HCT116 (cell line): ENCODE measurements around the gene HMCN2. TPM values are rescaled to one million over a fixed set of nuclear protein-coding genes. Genes with fewer than 3 reads are reported as not detected.

Source experiments
- ATAC-seq: fragments of 200-7000 bp; cut with Tn5 transposase; 2 replicates; pipeline ENCODE4 v1.9.1; 2020; ENCODE audit warnings: mild to moderate bottlenecking, moderate library complexity
- BruUV-seq: library from RNA; stranded (reverse); fragments of 400-500 nt; replicated peaks from 2 replicates; lab custom pipeline; 2021; lab: Mats Ljungman, UMichigan
- CTCF ChIA-PET: fragments of 300-600 bp; sonication (Branson Sonifier 250); formaldehyde crosslinking; loops from one replicate; lab custom pipeline; 2021; ENCODE audit warnings: antibody characterized with exemption; lab: Charles Lee
- POLR2A ChIA-PET: fragments of 300-600, 350-600 bp; sonication (Branson Sonifier 250); formaldehyde crosslinking; loops from one replicate; lab custom pipeline; 2021; ENCODE audit warnings: antibody characterized with exemption; lab: Charles Lee
- RAD21 ChIA-PET, 2 experiments: fragments of 300-600 bp; sonication (Branson Sonifier 250); formaldehyde crosslinking; loops; one replicate each; lab custom pipeline; 2023; ENCODE audit warnings: low total read pairs in 2 of 2; ENCODE audit not compliant: uncharacterized antibody in 2 of 2, unreplicated experiment in 2 of 2, low non-redundant PET in 1 of 2; lab: Charles Lee
- DNase-seq: peaks from one replicate; pipeline ENCODE4 v3.0.0-alpha.2; 2010; ENCODE audit warnings: low read depth, low spot score
- H2AFZ ChIP-seq: fragments of 200-600 bp; shearing (Covaris generic), sonication (generic); 2 replicates; pipeline ENCODE4 v1.6.1; 2017; ENCODE audit warnings: low read depth, mixed run types, mixed read lengths, antibody characterized with exemption, low read length; ENCODE audit not compliant: poor library complexity, severe bottlenecking
- H3K27ac ChIP-seq: 2 replicates; pipeline ENCODE4 v1.5.1; 2012; ENCODE audit warnings: low read depth, low read length
- H3K27me3 ChIP-seq: fragments of 200-600 bp; sonication (generic); 2 replicates; pipeline ENCODE4 v1.6.1; 2016; ENCODE audit warnings: mixed run types, low read length, mixed read lengths; ENCODE audit not compliant: insufficient read depth
- H3K36me3 ChIP-seq, 2 experiments: fragments of 200-500 bp in 1 of 2; fragments of 200-600 bp in 1 of 2; sonication (Bioruptor generic) in 1 of 2; sonication (generic) in 1 of 2; 2 replicates each; pipeline versions ENCODE4 v1.5.1 to v1.6.1; 2014 to 2016; ENCODE audit warnings: low read length in 2 of 2, inconsistent platforms in 1 of 2, mixed read lengths in 1 of 2, mixed run types in 1 of 2; ENCODE audit not compliant: insufficient read depth in 2 of 2, control insufficient read depth in 1 of 2
- H3K4me1 ChIP-seq, 2 experiments: fragments of 200-600 bp in 1 of 2; sonication (generic) in 1 of 2; 2 replicates each; pipeline versions ENCODE4 v1.5.1 to v1.6.1; 2012 to 2017; ENCODE audit warnings: low read length in 2 of 2, inconsistent platforms in 1 of 2, mild to moderate bottlenecking in 1 of 2, mixed read lengths in 1 of 2, mixed run types in 1 of 2, moderate library complexity in 1 of 2; ENCODE audit not compliant: insufficient read depth in 2 of 2, control insufficient read depth in 1 of 2
- H3K4me2 ChIP-seq: fragments of 200-600 bp; sonication (generic); 2 replicates; pipeline ENCODE4 v1.6.1; 2017; ENCODE audit warnings: mixed run types, low read length, mixed read lengths
- H3K4me3 ChIP-seq, 2 experiments: fragments of 200-600 bp in 1 of 2; sonication (generic) in 1 of 2; replicated peaks in 1 of 2; 2 replicates each; pipeline ENCODE4 v1.5.1; 2011 to 2016; ENCODE audit warnings: low read length in 2 of 2, control low read depth in 1 of 2, low read depth in 1 of 2, mild to moderate bottlenecking in 1 of 2, mixed read lengths in 1 of 2, mixed run types in 1 of 2
- H3K79me2 ChIP-seq: fragments of 200-600 bp; sonication (generic); 2 replicates; pipeline ENCODE4 v1.6.1; 2017; ENCODE audit warnings: mild to moderate bottlenecking, mixed run types, low read length, moderate library complexity, mixed read lengths; ENCODE audit not compliant: insufficient read depth
- H3K9ac ChIP-seq: fragments of 200-600 bp; sonication (generic); 2 replicates; pipeline ENCODE4 v1.6.1; 2016; ENCODE audit warnings: low read length, mixed read lengths
- H3K9me2 ChIP-seq: fragments of 200-600 bp; sonication (generic), shearing (Covaris generic); 2 replicates; pipeline ENCODE4 v1.6.1; 2017; ENCODE audit warnings: mixed run types, mild to moderate bottlenecking, moderate library complexity; ENCODE audit not compliant: insufficient read depth
- H3K9me3 ChIP-seq, 2 experiments: fragments of 200-500 bp in 1 of 2; fragments of 200-600 bp in 1 of 2; sonication (Bioruptor generic) in 1 of 2; sonication (generic) in 1 of 2; 2 replicates each; pipeline ENCODE4 v1.6.1; 2014 to 2017; ENCODE audit warnings: low read length in 2 of 2, mixed read lengths in 2 of 2, inconsistent platforms in 1 of 2, low read depth in 1 of 2, mild to moderate bottlenecking in 1 of 2, mixed run types in 1 of 2, moderate library complexity in 1 of 2; ENCODE audit not compliant: control insufficient read depth in 1 of 2, insufficient read depth in 1 of 2
- H4K20me1 ChIP-seq: fragments of 200-600 bp; sonication (generic), shearing (Covaris generic); 2 replicates; pipeline ENCODE4 v1.6.1; 2017; ENCODE audit warnings: mixed run types, mild to moderate bottlenecking, moderate library complexity; ENCODE audit not compliant: insufficient read depth
- CBX3 ChIP-seq: IDR thresholded peaks from 2 replicates; pipeline ENCODE4 v1.6.1; 2012; ENCODE audit warnings: low read depth
- EGR1 ChIP-seq: IDR thresholded peaks from 2 replicates; pipeline ENCODE4 v1.6.1; 2012; ENCODE audit warnings: low read depth
- ELF1 ChIP-seq: IDR thresholded peaks from 2 replicates; pipeline ENCODE4 v1.6.1; 2012; ENCODE audit warnings: low read depth, borderline replicate concordance
- EZH2phosphoT487 ChIP-seq: fragments of 200-600 bp; IDR thresholded peaks from 2 replicates; pipeline ENCODE4 v1.6.1; 2018; ENCODE audit warnings: antibody characterized with exemption, borderline replicate concordance
- FOSL1 ChIP-seq: IDR thresholded peaks from 2 replicates; pipeline ENCODE4 v1.6.1; 2012; ENCODE audit warnings: low read depth
- JUND ChIP-seq: IDR thresholded peaks from 2 replicates; pipeline ENCODE4 v1.6.1; 2012
- SIN3A ChIP-seq: IDR thresholded peaks from 2 replicates; pipeline ENCODE4 v1.6.1; 2012; ENCODE audit warnings: low read depth
- SP1 ChIP-seq: IDR thresholded peaks from 2 replicates; pipeline ENCODE4 v1.6.1; 2012; ENCODE audit warnings: low read depth
- SRF ChIP-seq: IDR thresholded peaks from 2 replicates; pipeline ENCODE4 v1.6.1; 2012; ENCODE audit warnings: low read depth
- TCF7L2 ChIP-seq: IDR thresholded peaks from 2 replicates; pipeline ENCODE4 v1.7.0; 2011; ENCODE audit warnings: borderline replicate concordance, inconsistent platforms; ENCODE audit not compliant: insufficient read depth, insufficient read length; ENCODE audit errors: extremely low read depth
- ZFX ChIP-seq: fragments of 450-650 bp; IDR thresholded peaks from 2 replicates; pipeline ENCODE4 v1.6.1; 2017
- intact Hi-C: fragments of 100-400 bp; cut with micrococcal nuclease; formaldehyde crosslinking; loops from 2 replicates; pipeline ENCODE4 v1.10.0; 2022
- total RNA-seq: library from RNA; stranded (reverse); gene quantifications from one replicate; pipeline ENCODE4 v1.2.1, GENCODE V29; 2021; ENCODE audit not compliant: unreplicated experiment

HMCN2 gene
- total RNA-seq, 1 experiment from 2014 or later: 0.22 TPM

- intact Hi-C loops: no loop called here
- ChIA-PET CTCF (no interaction called here), POLR2A (no interaction called here), RAD21 (no interaction called here)
- ATAC-seq (no peak), DNase-seq (no peak)
- Histone ChIP-seq H3K36me3 (no peaks in the 10 kb centered on the region), H3K9ac (no peak overlapping the region), H4K20me1 (no peaks in the 10 kb centered on the region), H3K27me3 (no peaks in the 10 kb centered on the region), H2AFZ (no peak overlapping the region), H3K9me3 (no peaks in the 10 kb centered on the region), H3K4me2 (no peak overlapping the region), H3K4me3 (no peak overlapping the region), H3K4me1 (peaks cover 5 to 24% of the 10 kb centered on the region in 2 experiments; a peak in 2 of 4 replicates), H3K27ac (no peak overlapping the region), H3K9me2 (no peaks in the 10 kb centered on the region), H3K79me2 (no peaks in the 10 kb centered on the region)
- no TSS peak for BruUV-seq
- no peak for TF ChIP-seq ZFX
These were observed 104.7 kb downstream of the HMCN2 start for GRCh38 chr9:130370226-130370625.

- no peak overlapping the region for H3K4me2 ChIP-seq
- H3K9me3 ChIP-seq: no peaks in the 10 kb centered on the region
- no peak for TF ChIP-seq JUND
- TF ChIP-seq FOSL1: no peak
- TF ChIP-seq EGR1: no peak
- no peak for TF ChIP-seq ELF1
- TF ChIP-seq CBX3: no peak
- no peak for TF ChIP-seq SIN3A
- no peak for TF ChIP-seq SP1
- TF ChIP-seq SRF: no peak
- no peak for TF ChIP-seq EZH2phosphoT487
- no peak for TF ChIP-seq TCF7L2
- BruUV-seq: no TSS peak
- no peaks in the 10 kb centered on the region for H3K9me2 ChIP-seq
- H3K27ac ChIP-seq: no peak overlapping the region
- no peaks in the 10 kb centered on the region for H3K36me3 ChIP-seq
- ChIA-PET POLR2A (no interaction called here), CTCF (no interaction called here), RAD21 (no interaction called here)
- H3K4me3 ChIP-seq: no peak overlapping the region
- no peaks in the 10 kb centered on the region for H3K79me2 ChIP-seq
- no peak for ATAC-seq
- no peaks in the 10 kb centered on the region for H3K27me3 ChIP-seq
- H2AFZ ChIP-seq: no peak overlapping the region
- no peak overlapping the region for H3K9ac ChIP-seq
- no peak for DNase-seq
- no peaks in the 10 kb centered on the region for H4K20me1 ChIP-seq
- peaks cover 5 to 23% of the 10 kb centered on the region in 2 experiments; a peak in 2 of 4 replicates for H3K4me1 ChIP-seq
- intact Hi-C loops: no loop called here
These were observed 105.8 kb downstream of the HMCN2 start for GRCh38 chr9:130371196-130371966.
